ENCODE measurements around the gene JAG2. TPM values are rescaled to one million over a fixed set of nuclear protein-coding genes. Genes with fewer than 3 reads are reported as not detected.

JAG2 gene
- total RNA-seq, 1 donor from 2014 or later: 3.8 TPM

GRCh38 chr14:105206873-105207272, 38.3 kb upstream of the JAG2 start:
- H3K9me3 Mint-ChIP-seq (ENCODE audit: low read depth): no peaks in the 10 kb centered on the region
- TF ChIP-seq CTCF (IDR thresholded peaks at IDR 0.05; ENCODE audit: unreplicated experiment): no peak
- H3K36me3 Mint-ChIP-seq (ENCODE audit: insufficient read depth): no peaks in the 10 kb centered on the region
- DNase-seq (ENCODE audit: low spot score, unreplicated experiment): no peak
- no peak overlapping the region for H3K4me3 Mint-ChIP-seq (ENCODE audit: low read depth)
- H3K27me3 Mint-ChIP-seq: no peaks in the 10 kb centered on the region
- H3K27ac Mint-ChIP-seq: no peak overlapping the region
- H3K4me1 Mint-ChIP-seq (ENCODE audit: low read depth): no peaks in the 10 kb centered on the region

- H3K9me3 Mint-ChIP-seq (ENCODE audit: low read depth): no peaks in the 10 kb centered on the region
- no peak for DNase-seq (ENCODE audit: low spot score, unreplicated experiment)
- no peak for TF ChIP-seq CTCF (IDR thresholded peaks at IDR 0.05; ENCODE audit: unreplicated experiment)
- no peak overlapping the region for H3K4me3 Mint-ChIP-seq (ENCODE audit: low read depth)
- H3K27ac Mint-ChIP-seq: no peak overlapping the region
- no peaks in the 10 kb centered on the region for H3K4me1 Mint-ChIP-seq (ENCODE audit: low read depth)
- H3K27me3 Mint-ChIP-seq: no peaks in the 10 kb centered on the region
- no peaks in the 10 kb centered on the region for H3K36me3 Mint-ChIP-seq (ENCODE audit: insufficient read depth)
Observed at GRCh38 chr14:105205673-105206208, 37.2 kb upstream of the JAG2 start.

- H3K4me1 Mint-ChIP-seq (ENCODE audit: low read depth): no peaks in the 10 kb centered on the region
- H3K36me3 Mint-ChIP-seq (ENCODE audit: insufficient read depth): no peaks in the 10 kb centered on the region
- no peaks in the 10 kb centered on the region for H3K9me3 Mint-ChIP-seq (ENCODE audit: low read depth)
Observed at GRCh38 chr14:105204931-105205672, 36.5 kb upstream of the JAG2 start.

DNA sequence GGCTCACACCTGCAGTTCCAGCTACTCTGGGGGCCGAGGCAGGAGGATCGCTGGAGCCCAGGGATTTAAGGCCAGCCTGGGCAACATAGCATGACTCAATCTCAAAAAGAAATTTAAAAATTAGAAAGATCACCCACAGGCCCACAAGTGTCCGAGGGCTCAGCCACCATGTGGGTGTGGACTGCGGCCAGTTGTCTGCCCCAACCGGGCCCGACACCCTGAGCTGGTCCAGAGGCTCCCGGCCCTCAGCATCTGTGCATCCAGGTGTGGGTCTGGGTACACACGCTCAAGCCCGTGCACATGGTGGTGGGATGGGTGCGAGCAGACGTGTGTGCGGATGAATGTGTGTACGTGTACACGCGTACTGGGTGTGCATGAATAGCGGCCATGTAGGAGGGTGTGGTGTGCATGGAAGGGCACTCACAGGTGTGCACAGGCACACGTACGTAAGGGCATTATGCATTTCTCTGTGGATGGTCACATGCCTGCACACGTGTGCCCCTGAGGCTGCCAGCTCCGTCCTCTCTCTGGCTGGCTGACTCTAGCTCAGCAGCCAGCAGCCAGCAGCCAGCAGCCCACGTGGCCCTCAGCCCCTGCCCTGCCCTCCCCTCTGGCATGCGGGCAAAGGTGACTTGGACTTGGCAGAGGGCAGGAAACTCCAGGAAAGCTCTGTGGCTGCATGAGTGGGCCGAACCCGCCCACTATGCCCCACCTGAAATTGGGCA, 35.8 kb upstream of the JAG2 start:
- no peak overlapping the region for H3K4me3 Mint-ChIP-seq (ENCODE audit: low read depth)

More at GRCh38 chr14:105204931-105205672, 36.5 kb upstream of the JAG2 start:
- TF ChIP-seq CTCF (IDR thresholded peaks at IDR 0.05; ENCODE audit: unreplicated experiment): no peak
- DNase-seq (ENCODE audit: low spot score, unreplicated experiment): no peak
- no peak overlapping the region for H3K27ac Mint-ChIP-seq
- peaks cover 3% of the 10 kb centered on the region for H3K27me3 Mint-ChIP-seq
- no peak overlapping the region for H3K4me3 Mint-ChIP-seq (ENCODE audit: low read depth)

More for the DNA sequence above, 35.8 kb upstream of the JAG2 start:
- TF ChIP-seq CTCF (IDR thresholded peaks at IDR 0.05; ENCODE audit: unreplicated experiment): no peak
- Mint-ChIP-seq H3K4me1 (ENCODE audit: low read depth) (no peaks in the 10 kb centered on the region), H3K36me3 (ENCODE audit: insufficient read depth) (no peaks in the 10 kb centered on the region), H3K9me3 (ENCODE audit: low read depth) (no peaks in the 10 kb centered on the region), H3K27me3 (peaks cover 6% of the 10 kb centered on the region), H3K27ac (no peak overlapping the region)
- DNase-seq (ENCODE audit: low spot score, unreplicated experiment): no peak
